ENCODE data around the gene GTF3C4. TPM values are rescaled to one million over a fixed set of nuclear protein-coding genes. Genes with fewer than 3 reads are reported as not detected.

Gene GTF3C4
- total and polyA plus RNA-seq, 2 of the 13 experiments (the other 11 are each of a cell fraction or from before 2014, with no cell fraction given): 2.6 to 12.9 TPM

GRCh38 chr9:132630811-132631210, 39.5 kb upstream of the GTF3C4 start:
- in situ Hi-C loops (cut with HindIII; ENCODE audit: extremely low pct_ligation_motif_present, low pct_unique_long_range_greater_than_20kb) (no loop called here), intact Hi-C loops (cut with micrococcal nuclease; ENCODE audit: unreplicated experiment) (no loop called here)
- no peak overlapping the region for H3K27ac ChIP-seq (ENCODE audit: extremely low read length, insufficient read depth, low read length)
- H3K9me3 ChIP-seq (ENCODE audit: low read length): no peaks in the 10 kb centered on the region
- ATAC-seq: no peak
- FAIRE-seq: no peak
- no peak for DNase-seq (ENCODE audit: low spot score)
- no peaks in the 10 kb centered on the region for H3K79me2 ChIP-seq (ENCODE audit: insufficient read depth, low read length)
- TF ChIP-seq ZBTB8A (CRISPR knock-in tag; IDR thresholded peaks at IDR 0.05; ENCODE audit: borderline replicate concordance, low read depth): no peak
- no peak for TF ChIP-seq ZNF557 (CRISPR knock-in tag; IDR thresholded peaks at IDR 0.05)
- TF ChIP-seq ZNF543 (CRISPR knock-in tag; IDR thresholded peaks at IDR 0.05): no peak
- TF ChIP-seq, protein P1, sequence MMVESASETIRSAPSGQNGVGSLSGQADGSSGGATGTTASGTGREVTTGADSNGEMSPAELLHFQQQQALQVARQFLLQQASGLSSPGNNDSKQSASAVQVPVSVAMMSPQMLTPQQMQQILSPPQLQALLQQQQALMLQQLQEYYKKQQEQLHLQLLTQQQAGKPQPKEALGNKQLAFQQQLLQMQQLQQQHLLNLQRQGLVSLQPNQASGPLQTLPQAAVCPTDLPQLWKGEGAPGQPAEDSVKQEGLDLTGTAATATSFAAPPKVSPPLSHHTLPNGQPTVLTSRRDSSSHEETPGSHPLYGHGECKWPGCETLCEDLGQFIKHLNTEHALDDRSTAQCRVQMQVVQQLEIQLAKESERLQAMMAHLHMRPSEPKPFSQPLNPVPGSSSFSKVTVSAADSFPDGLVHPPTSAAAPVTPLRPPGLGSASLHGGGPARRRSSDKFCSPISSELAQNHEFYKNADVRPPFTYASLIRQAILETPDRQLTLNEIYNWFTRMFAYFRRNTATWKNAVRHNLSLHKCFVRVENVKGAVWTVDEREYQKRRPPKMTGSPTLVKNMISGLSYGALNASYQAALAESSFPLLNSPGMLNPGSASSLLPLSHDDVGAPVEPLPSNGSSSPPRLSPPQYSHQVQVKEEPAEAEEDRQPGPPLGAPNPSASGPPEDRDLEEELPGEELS (CRISPR knock-in tag; IDR thresholded peaks at IDR 0.05): no peak
- no peak for TF ChIP-seq ZBTB7B (CRISPR knock-in tag; IDR thresholded peaks at IDR 0.05)
- no peak for TF ChIP-seq KMT2A (CRISPR knock-in tag; IDR thresholded peaks at IDR 0.05)
- no peak for TF ChIP-seq ZSCAN9 (CRISPR knock-in tag; IDR thresholded peaks at IDR 0.05; ENCODE audit: borderline replicate concordance)
- TF ChIP-seq DMAP1 (CRISPR knock-in tag; IDR thresholded peaks at IDR 0.05): no peak
- TF ChIP-seq NFATC3 (CRISPR knock-in tag; IDR thresholded peaks at IDR 0.05): no peak
- no peak for TF ChIP-seq FOSL1 (CRISPR knock-in tag; IDR thresholded peaks at IDR 0.05; ENCODE audit: borderline replicate concordance)
- no peak for TF ChIP-seq ZSCAN21 (CRISPR knock-in tag; IDR thresholded peaks at IDR 0.05; ENCODE audit: borderline replicate concordance)
- TF ChIP-seq FOXK1 (CRISPR knock-in tag; IDR thresholded peaks at IDR 0.05; ENCODE audit: borderline replicate concordance, low read depth): no peak
- TF ChIP-seq ZKSCAN8 (CRISPR knock-in tag; IDR thresholded peaks at IDR 0.05; ENCODE audit: borderline replicate concordance): no peak
- TF ChIP-seq CCDC6 (CRISPR knock-in tag; IDR thresholded peaks at IDR 0.05): no peak
- TF ChIP-seq SMARCC2 (IDR thresholded peaks at IDR 0.05): no peak
- no peak for TF ChIP-seq EED (CRISPR knock-in tag; IDR thresholded peaks at IDR 0.05)
- TF ChIP-seq KDM4B (CRISPR knock-in tag; IDR thresholded peaks at IDR 0.05): no peak
- no peak for TF ChIP-seq MAFG (CRISPR knock-in tag; IDR thresholded peaks at IDR 0.05)
- TF ChIP-seq GTF3A (CRISPR knock-in tag; conservative IDR thresholded peaks at IDR 0.05): no peak
- H3K4me3 ChIP-seq (replicated peaks in 1 of 3; ENCODE audit: insufficient read depth in 1 of 3, low read depth in 2 of 3, low read length in 3 of 3): no peak overlapping the region
- no peaks in the 10 kb centered on the region for H3K27me3 ChIP-seq (ENCODE audit: control insufficient read depth in 1 of 2, insufficient read depth in 2 of 2, low read length in 2 of 2)
- H3K4me1 ChIP-seq (ENCODE audit: insufficient read depth, low read length): peaks cover 9% of the 10 kb centered on the region; the same call in 1 of the 2 replicates
- no peak overlapping the region for H3K4me2 ChIP-seq (ENCODE audit: low read depth, low read length)
- H2AFZ ChIP-seq (ENCODE audit: low read length): no peak overlapping the region
- H4K20me1 ChIP-seq (ENCODE audit: insufficient read depth, low read length): no peaks in the 10 kb centered on the region
- 100% methylated on average over 2 of the region's 3 CpGs for WGBS (ENCODE audit: low lambda C conversion rate)
- H3K9ac ChIP-seq (ENCODE audit: insufficient read depth, low read depth, low read length): no peak overlapping the region
- ChIA-PET CTCF (ENCODE audit: low intra/inter-chr PET ratio, low total read pairs) (no interaction called here), POLR2A (no interaction called here)
- BruUV-seq (replicated peaks): no TSS peak
- H3K36me3 ChIP-seq (replicated peaks in 1 of 2; ENCODE audit: control insufficient read depth in 1 of 2, insufficient read depth in 2 of 2, low read length in 2 of 2): peaks cover 10 to 49% of the 10 kb centered on the region in 2 experiments; a peak in 4 of 5 replicates
